SH-SY5Y (cell line): Measurements from ENCODE around the gene LRRC56.

Source experiments
- GATA2 ChIP-seq: IDR thresholded peaks from 2 replicates; pipeline ENCODE4 v1.6.1; 2011; ENCODE audit warnings: mild to moderate bottlenecking, low read depth, low read length
- GATA3 ChIP-seq: IDR thresholded peaks from 2 replicates; pipeline ENCODE4 v1.6.1; 2011; ENCODE audit warnings: low read depth, mild to moderate bottlenecking, low read length, moderate library complexity

GRCh38 chr11:540583-541432 is 3.5 kb downstream of the LRRC56 start:
- TF ChIP-seq GATA2 (no peak), GATA3 (no peak)
